HG03159 (cell line): ENCODE data around the gene SLC23A2.
"Not testable (repeated sequence)": the region's sequence is repeated elsewhere in the genome, so short reads cannot be mapped to it uniquely, and the experiment has no call there.

Experiments
- ATAC-seq: cut with Tn5 transposase; IDR thresholded peaks from one replicate; pipeline ENCODE4 v1.9.1; 2021; ENCODE audit warnings: mild to moderate bottlenecking, moderate library complexity; ENCODE audit not compliant: unreplicated experiment

The SLC23A2 gene

GRCh38 chr20:4937407-4938319, 63.6 kb downstream of the SLC23A2 start:
- no peak for ATAC-seq

- ATAC-seq: no peak
Measured at GRCh38 chr20:4936851-4937406, 64.4 kb downstream of the SLC23A2 start.

GRCh38 chr20:4936392-4936850, 64.9 kb downstream of the SLC23A2 start:
- no peak for ATAC-seq

GRCh38 chr20:4932061-4932460, 69.2 kb downstream of the SLC23A2 start:
- ATAC-seq: no peak

- no peak for ATAC-seq
Measured at GRCh38 chr20:4929686-4930397, 71.5 kb downstream of the SLC23A2 start.

- ATAC-seq: no peak
Measured at GRCh38 chr20:4926531-4927156, 74.7 kb downstream of the SLC23A2 start.

GRCh38 chr20:4925842-4926530, 75.3 kb downstream of the SLC23A2 start:
- ATAC-seq: no peak

- no peak for ATAC-seq
Measured at GRCh38 chr20:4924446-4924845, 76.9 kb downstream of the SLC23A2 start.

GRCh38 chr20:4924032-4924431, 77.3 kb downstream of the SLC23A2 start:
- no peak for ATAC-seq

GRCh38 chr20:4922186-4922585, 79.1 kb downstream of the SLC23A2 start:
- no peak for ATAC-seq

- not testable (repeated sequence) for ATAC-seq
Measured at GRCh38 chr20:4921271-4921670, 80.0 kb downstream of the SLC23A2 start.

GRCh38 chr20:4920655-4921054, 80.7 kb downstream of the SLC23A2 start:
- no peak for ATAC-seq

GRCh38 chr20:4920131-4920530, 81.2 kb downstream of the SLC23A2 start:
- no peak for ATAC-seq

- ATAC-seq: no peak
Measured at GRCh38 chr20:4919047-4919704, 82.1 kb downstream of the SLC23A2 start.

- no peak for ATAC-seq
Measured at GRCh38 chr20:4918473-4918872, 82.8 kb downstream of the SLC23A2 start.

GRCh38 chr20:4916971-4917881, 84.1 kb downstream of the SLC23A2 start:
- no peak for ATAC-seq

- no peak for ATAC-seq
Measured at GRCh38 chr20:4913147-4913546, 88.2 kb downstream of the SLC23A2 start.

- no peak for ATAC-seq
Measured at GRCh38 chr20:4912380-4913142, 88.7 kb downstream of the SLC23A2 start.
